Vagina (tissue), 2 donors: ENCODE data around the gene SLC26A9.

Experiments
- POLR2A ChIP-seq, 2 donors: fragments of 450-650 bp; IDR thresholded peaks; one replicate each; pipeline ENCODE4 v1.6.1; 2017; ENCODE audit warnings: antibody characterized with exemption in 2 of 2, mild to moderate bottlenecking in 2 of 2, moderate library complexity in 2 of 2
- POLR2AphosphoS5 ChIP-seq, 2 donors: sonication (generic); formaldehyde crosslinking; IDR thresholded peaks; one replicate each; pipeline ENCODE4 v1.9.0; 2017; ENCODE audit warnings: antibody characterized with exemption in 2 of 2, mild to moderate bottlenecking in 2 of 2, low read depth in 1 of 2; ENCODE audit not compliant: insufficient read depth in 1 of 2
- TF ChIP-seq, protein P1 (sequence below), 3 experiments: fragments of 450-650 bp in 2 of 3; fragments of 200-600 bp in 1 of 3; sonication (generic) in 1 of 3; IDR thresholded peaks; one replicate each; pipeline ENCODE4 v1.5.1; 2017 to 2019; ENCODE audit warnings: antibody characterized with exemption in 3 of 3, mild to moderate bottlenecking in 2 of 3, moderate library complexity in 2 of 3

- TF ChIP-seq POLR2A (IDR thresholded peaks at IDR 0.05) = no peak
- TF ChIP-seq, protein P1, sequence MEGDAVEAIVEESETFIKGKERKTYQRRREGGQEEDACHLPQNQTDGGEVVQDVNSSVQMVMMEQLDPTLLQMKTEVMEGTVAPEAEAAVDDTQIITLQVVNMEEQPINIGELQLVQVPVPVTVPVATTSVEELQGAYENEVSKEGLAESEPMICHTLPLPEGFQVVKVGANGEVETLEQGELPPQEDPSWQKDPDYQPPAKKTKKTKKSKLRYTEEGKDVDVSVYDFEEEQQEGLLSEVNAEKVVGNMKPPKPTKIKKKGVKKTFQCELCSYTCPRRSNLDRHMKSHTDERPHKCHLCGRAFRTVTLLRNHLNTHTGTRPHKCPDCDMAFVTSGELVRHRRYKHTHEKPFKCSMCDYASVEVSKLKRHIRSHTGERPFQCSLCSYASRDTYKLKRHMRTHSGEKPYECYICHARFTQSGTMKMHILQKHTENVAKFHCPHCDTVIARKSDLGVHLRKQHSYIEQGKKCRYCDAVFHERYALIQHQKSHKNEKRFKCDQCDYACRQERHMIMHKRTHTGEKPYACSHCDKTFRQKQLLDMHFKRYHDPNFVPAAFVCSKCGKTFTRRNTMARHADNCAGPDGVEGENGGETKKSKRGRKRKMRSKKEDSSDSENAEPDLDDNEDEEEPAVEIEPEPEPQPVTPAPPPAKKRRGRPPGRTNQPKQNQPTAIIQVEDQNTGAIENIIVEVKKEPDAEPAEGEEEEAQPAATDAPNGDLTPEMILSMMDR (IDR thresholded peaks at IDR 0.05) = no peak
- no peak for TF ChIP-seq POLR2AphosphoS5 (IDR thresholded peaks at IDR 0.05; ENCODE audit: insufficient read depth in 1 of 2, low read depth in 1 of 2)
These were observed 7.4 kb downstream of the SLC26A9 start for GRCh38 chr1:205935869-205936268.
